Natural killer cell (primary cell): ENCODE results near the gene SLC9A6. TPM values are rescaled to one million over a fixed set of nuclear protein-coding genes. Genes with fewer than 3 reads are reported as not detected.

ENCODE experiments used
- ATAC-seq, 3 donors: fragments of 150-1000 bp in 2 of 3; fragments of 200-7000 bp in 1 of 3; cut with Tn5 transposase; 1 replicate in 1 of 3; 2 replicates in 2 of 3; pipeline ENCODE4 v1.10.0; 2021; ENCODE audit warnings: mild to moderate bottlenecking in 2 of 3, moderate library complexity in 2 of 3
- DNase-seq, 2 donors: peaks; one replicate each; pipeline versions ENCODE4 v3.0.0 to v3.0.0-alpha.2; 2013 to 2021; ENCODE audit warnings: mixed read lengths in 1 of 2
- H3K27ac ChIP-seq: one replicate; pipeline ENCODE4 v1.5.1; 2013; ENCODE audit warnings: mild to moderate bottlenecking, low read length
- H3K27me3 ChIP-seq: one replicate; pipeline ENCODE4 v1.6.1; 2013; ENCODE audit warnings: low read length; ENCODE audit not compliant: control insufficient read depth, insufficient read depth
- H3K36me3 ChIP-seq: one replicate; pipeline ENCODE4 v1.6.1; 2013; ENCODE audit warnings: low read length; ENCODE audit not compliant: control insufficient read depth, insufficient read depth
- H3K4me1 ChIP-seq: one replicate; pipeline ENCODE4 v1.6.1; 2013; ENCODE audit warnings: low read length; ENCODE audit not compliant: control insufficient read depth, insufficient read depth
- H3K4me3 ChIP-seq: one replicate; pipeline ENCODE4 v1.5.1; 2013; ENCODE audit warnings: low read length
- H3K9me3 ChIP-seq: one replicate; pipeline ENCODE4 v1.6.1; 2013; ENCODE audit warnings: low read length; ENCODE audit not compliant: control insufficient read depth, insufficient read depth
- H3K27ac Mint-ChIP-seq, 2 donors: one replicate each; pipeline ENCODE4 v1.8.0; 2022; ENCODE audit warnings: mild to moderate bottlenecking in 2 of 2, mixed read lengths in 2 of 2, moderate library complexity in 1 of 2
- H3K27me3 Mint-ChIP-seq, 2 donors: one replicate each; pipeline ENCODE4 v1.8.0; 2022; ENCODE audit warnings: low read depth in 2 of 2, mixed read lengths in 2 of 2
- H3K36me3 Mint-ChIP-seq: one replicate; pipeline ENCODE4 v1.8.0; 2022; ENCODE audit warnings: mixed read lengths
- H3K4me1 Mint-ChIP-seq, 2 donors: one replicate each; pipeline ENCODE4 v1.8.0; 2022; ENCODE audit warnings: mixed read lengths in 2 of 2
- H3K4me3 Mint-ChIP-seq: one replicate; pipeline ENCODE4 v1.8.0; 2022; ENCODE audit warnings: mild to moderate bottlenecking, moderate library complexity, mixed read lengths
- H3K9me3 Mint-ChIP-seq, 2 donors: one replicate each; pipeline ENCODE4 v1.8.0; 2022; ENCODE audit warnings: mixed read lengths in 2 of 2
- WGBS: methylation state at CpG from one replicate; pipeline ENCODE4 v1.1.7; 2013; ENCODE audit warnings: missing lambda C conversion rate; ENCODE audit not compliant: insufficient coverage; 5-methylcytosine and 5-hydroxymethylcytosine counted together
- intact Hi-C: fragments of 100-400 bp; cut with micrococcal nuclease; formaldehyde crosslinking; loops from one replicate; pipeline ENCODE4 v1.14.2; 2022
- total RNA-seq, 4 donors: library from RNA; stranded (reverse); fragments of 120-200 nt in 1 of 4; gene quantifications; one replicate each; pipeline versions ENCODE4 v1.2.3 to v1.2.4, GENCODE V29; 2013 to 2022
- TF ChIP-seq, protein P1 (sequence below): fragments of 200-600 bp; IDR thresholded peaks from one replicate; pipeline ENCODE4 v1.8.0; 2022; ENCODE audit warnings: antibody characterized with exemption

The SLC9A6 gene
- total RNA-seq, 3 donors from 2014 or later (not counting 1 experiment from before 2014, with no cell fraction given), result 17.1 to 24.0 (median 19.3) TPM

DNA sequence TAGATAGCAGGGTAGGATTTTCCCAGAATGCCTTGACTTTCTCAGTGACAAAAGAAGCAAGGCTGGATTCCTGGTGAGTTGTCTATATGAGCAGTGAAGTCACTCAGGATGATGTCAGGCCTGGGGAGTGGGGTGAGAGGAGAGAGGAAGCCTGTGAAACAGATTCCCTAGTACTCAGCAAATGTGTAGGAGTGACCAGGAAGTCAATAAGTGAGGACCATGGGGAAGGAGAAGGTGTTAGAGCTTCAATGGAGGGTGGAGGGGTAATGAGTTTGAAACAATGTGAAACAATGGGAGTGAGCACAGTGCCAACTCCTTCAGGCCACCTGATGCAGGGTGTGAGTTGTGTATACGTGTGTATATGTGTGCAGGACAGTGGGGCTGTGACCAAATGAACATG lies 2.4 kb upstream of the SLC9A6 start:
- H3K4me3 ChIP-seq, result no peak overlapping the region
- no peaks in the 10 kb centered on the region for H3K27me3 ChIP-seq
- WGBS, result 67% methylated on average over 1 of the region's 1 CpG
- Mint-ChIP-seq H3K27ac (peak overlapping the region in 1 of 2 donors; percentile 91), H3K4me1 (peaks cover 22 to 38% of the 10 kb centered on the region in 2 donors), H3K27me3 (peaks cover 0 to 23% of the 10 kb centered on the region in 2 donors), H3K9me3 (no peaks in the 10 kb centered on the region), H3K36me3 (no peaks in the 10 kb centered on the region), H3K4me3 (peak overlapping the region; percentile 92)
- ATAC-seq (no peak), DNase-seq (no peak)
- H3K9me3 ChIP-seq, result no peaks in the 10 kb centered on the region
- no peaks in the 10 kb centered on the region for H3K36me3 ChIP-seq
- intact Hi-C loops, result no loop called here
- H3K4me1 ChIP-seq, result peaks cover 22% of the 10 kb centered on the region
- TF ChIP-seq, protein P1, sequence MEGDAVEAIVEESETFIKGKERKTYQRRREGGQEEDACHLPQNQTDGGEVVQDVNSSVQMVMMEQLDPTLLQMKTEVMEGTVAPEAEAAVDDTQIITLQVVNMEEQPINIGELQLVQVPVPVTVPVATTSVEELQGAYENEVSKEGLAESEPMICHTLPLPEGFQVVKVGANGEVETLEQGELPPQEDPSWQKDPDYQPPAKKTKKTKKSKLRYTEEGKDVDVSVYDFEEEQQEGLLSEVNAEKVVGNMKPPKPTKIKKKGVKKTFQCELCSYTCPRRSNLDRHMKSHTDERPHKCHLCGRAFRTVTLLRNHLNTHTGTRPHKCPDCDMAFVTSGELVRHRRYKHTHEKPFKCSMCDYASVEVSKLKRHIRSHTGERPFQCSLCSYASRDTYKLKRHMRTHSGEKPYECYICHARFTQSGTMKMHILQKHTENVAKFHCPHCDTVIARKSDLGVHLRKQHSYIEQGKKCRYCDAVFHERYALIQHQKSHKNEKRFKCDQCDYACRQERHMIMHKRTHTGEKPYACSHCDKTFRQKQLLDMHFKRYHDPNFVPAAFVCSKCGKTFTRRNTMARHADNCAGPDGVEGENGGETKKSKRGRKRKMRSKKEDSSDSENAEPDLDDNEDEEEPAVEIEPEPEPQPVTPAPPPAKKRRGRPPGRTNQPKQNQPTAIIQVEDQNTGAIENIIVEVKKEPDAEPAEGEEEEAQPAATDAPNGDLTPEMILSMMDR, result no peak
- no peak overlapping the region for H3K27ac ChIP-seq

DNA sequence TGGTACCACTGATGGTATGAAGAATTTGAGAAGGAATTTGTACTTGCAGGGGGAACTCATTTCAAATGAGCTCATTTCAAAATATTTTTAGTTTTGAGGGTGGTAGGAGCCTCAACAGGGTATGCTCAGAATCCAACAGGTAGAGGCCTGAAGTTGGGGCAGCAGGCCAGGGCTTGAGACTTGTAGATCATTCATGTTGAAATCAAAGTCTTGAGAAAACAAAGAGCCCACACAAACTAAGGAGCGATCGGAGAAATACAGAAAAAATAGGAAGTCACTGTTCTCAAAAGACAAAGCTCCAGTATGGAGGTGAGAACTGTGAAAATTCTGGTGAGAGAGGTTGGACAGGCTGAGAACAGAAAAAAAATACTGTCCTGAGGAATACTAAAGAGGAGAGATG lies 979 bp upstream of the SLC9A6 start:
- peak overlapping the region; percentile 94 for H3K4me3 ChIP-seq
- ATAC-seq (no peak), DNase-seq (no peak)
- Mint-ChIP-seq H3K36me3 (no peaks in the 10 kb centered on the region), H3K27me3 (peaks cover 0 to 10% of the 10 kb centered on the region in 2 donors), H3K4me3 (peak overlapping the region; percentile 92), H3K4me1 (peaks cover 22 to 44% of the 10 kb centered on the region in 2 donors), H3K9me3 (no peaks in the 10 kb centered on the region), H3K27ac (peak overlapping the region; percentile 53 to 91)
- no peaks in the 10 kb centered on the region for H3K9me3 ChIP-seq
- intact Hi-C loops, result no loop called here
- peaks cover 22% of the 10 kb centered on the region for H3K4me1 ChIP-seq
- H3K27me3 ChIP-seq, result no peaks in the 10 kb centered on the region
- peak overlapping the region; percentile 81 for H3K27ac ChIP-seq
- no peaks in the 10 kb centered on the region for H3K36me3 ChIP-seq
- TF ChIP-seq, protein P1, result no peak
- 49% methylated on average over 2 of the region's 2 CpGs for WGBS

DNA sequence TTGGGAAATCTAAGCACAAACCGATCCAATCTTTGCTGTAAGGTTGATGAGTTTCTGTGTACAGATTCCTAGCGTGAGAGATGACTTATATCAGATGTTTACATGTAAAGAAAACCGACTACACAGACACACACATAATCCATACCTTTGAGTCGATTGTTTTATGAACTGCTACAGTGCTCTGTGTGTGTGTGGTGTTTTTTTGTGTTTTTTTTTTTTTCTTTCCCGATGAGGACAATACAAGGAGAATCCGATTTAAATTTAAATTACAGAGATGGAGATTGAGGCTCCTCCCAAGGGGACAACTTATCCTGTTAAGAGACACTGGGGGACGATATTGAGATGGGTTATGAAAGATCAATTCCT lies 461 bp upstream of the SLC9A6 start:
- Histone ChIP-seq H3K36me3 (no peaks in the 10 kb centered on the region), H3K27me3 (no peaks in the 10 kb centered on the region), H3K4me3 (peak overlapping the region; percentile 94), H3K9me3 (no peaks in the 10 kb centered on the region), H3K4me1 (peaks cover 22% of the 10 kb centered on the region), H3K27ac (peak overlapping the region; percentile 81)
- Mint-ChIP-seq H3K36me3 (no peaks in the 10 kb centered on the region), H3K9me3 (no peaks in the 10 kb centered on the region), H3K27me3 (peaks cover 0 to 8% of the 10 kb centered on the region in 2 donors), H3K27ac (peak overlapping the region; percentile 53 to 91), H3K4me3 (peak overlapping the region; percentile 92), H3K4me1 (peaks cover 22 to 49% of the 10 kb centered on the region in 2 donors)
- TF ChIP-seq, protein P1, result no peak
- DNase-seq (peak in 1 of 2 donors; percentile 5), ATAC-seq (no peak)
- WGBS, result 0% methylated on average over 1 of the region's 7 CpGs
- intact Hi-C loops, result no loop called here

DNA sequence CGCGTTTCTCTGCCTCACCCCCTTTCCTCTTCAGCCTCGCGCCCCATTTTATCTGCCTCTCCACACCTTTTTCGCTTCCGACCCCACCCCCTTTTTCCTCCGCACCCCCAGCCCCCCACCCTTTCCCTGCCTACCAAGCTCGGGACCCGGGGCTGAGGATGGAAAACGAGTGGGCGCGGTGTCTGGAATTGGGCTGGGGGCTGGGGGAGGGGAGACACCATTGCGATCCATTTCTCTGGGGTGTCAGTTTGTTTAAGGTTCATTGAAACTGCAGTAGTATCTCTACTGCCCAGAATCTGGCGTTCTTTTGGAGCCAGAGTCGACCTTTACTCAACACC lies 707 bp downstream of the SLC9A6 start:
- no peaks in the 10 kb centered on the region for H3K36me3 ChIP-seq
- DNase-seq, result no peak
- Mint-ChIP-seq H3K27me3 (peaks cover 0 to 8% of the 10 kb centered on the region in 2 donors), H3K4me1 (peaks cover 22 to 49% of the 10 kb centered on the region in 2 donors), H3K4me3 (peak overlapping the region; percentile 90), H3K27ac (peak overlapping the region; percentile 43 to 91), H3K36me3 (no peaks in the 10 kb centered on the region), H3K9me3 (no peaks in the 10 kb centered on the region)
- TF ChIP-seq, protein P1, result no peak
- ATAC-seq, result no peak
- H3K27me3 ChIP-seq, result no peaks in the 10 kb centered on the region
- H3K9me3 ChIP-seq, result no peaks in the 10 kb centered on the region
- WGBS, result 0% methylated on average over 7 of the region's 15 CpGs
- peaks cover 22% of the 10 kb centered on the region for H3K4me1 ChIP-seq
- H3K4me3 ChIP-seq, result peak overlapping the region; percentile 94
- H3K27ac ChIP-seq, result peak overlapping the region; percentile 85
- intact Hi-C loops, result no loop called here
